ENCODE data around the gene GRK6.

Gene GRK6

GRCh38 chr5:177397875-177398390 is 28.5 kb upstream of the GRK6 start:
- no peak for TF ChIP-seq TAF1 (IDR thresholded peaks at IDR 0.05; ENCODE audit: borderline replicate concordance, insufficient read depth, low read length)
- no peak for TF ChIP-seq REST (IDR thresholded peaks at IDR 0.05; ENCODE audit: insufficient read depth in 1 of 2, low read depth in 2 of 2, low read length in 2 of 2)
- TF ChIP-seq SIN3A (IDR thresholded peaks at IDR 0.05; ENCODE audit: borderline replicate concordance, insufficient read depth, low read length): no peak
- TF ChIP-seq POLR2AphosphoS5 (IDR thresholded peaks at IDR 0.05; ENCODE audit: low read depth, low read length): no peak
- TF ChIP-seq FOXP2 (optimal IDR thresholded peaks at IDR 0.05; ENCODE audit: borderline replicate concordance, extremely low read depth, extremely low read length, insufficient read depth): no peak

GRCh38 chr5:177399997-177400868 is 26.2 kb upstream of the GRK6 start, which contains the start of gene PFN3:
Gene PFN3, minus strand, starts transcription at chr5:177400661. Its CDS starts 85 bp downstream, at chr5:177400576.
- TF ChIP-seq POLR2AphosphoS5 (IDR thresholded peaks at IDR 0.05; ENCODE audit: low read depth, low read length) (no peak), SIN3A (IDR thresholded peaks at IDR 0.05; ENCODE audit: borderline replicate concordance, insufficient read depth, low read length) (no peak), FOXP2 (optimal IDR thresholded peaks at IDR 0.05; ENCODE audit: borderline replicate concordance, extremely low read depth, extremely low read length, insufficient read depth) (no peak), TAF1 (IDR thresholded peaks at IDR 0.05; ENCODE audit: borderline replicate concordance, insufficient read depth, low read length) (no peak), REST (IDR thresholded peaks at IDR 0.05; ENCODE audit: insufficient read depth in 1 of 2, low read depth in 2 of 2, low read length in 2 of 2) (no peak)

- TF ChIP-seq POLR2AphosphoS5 (IDR thresholded peaks at IDR 0.05; ENCODE audit: low read depth, low read length) (no peak), FOXP2 (optimal IDR thresholded peaks at IDR 0.05; ENCODE audit: borderline replicate concordance, extremely low read depth, extremely low read length, insufficient read depth) (peak; percentile 26)
Measured at GRCh38 chr5:177402271-177403043, 24.0 kb upstream of the GRK6 start.

- no peak for TF ChIP-seq SIN3A (IDR thresholded peaks at IDR 0.05; ENCODE audit: borderline replicate concordance, insufficient read depth, low read length)
Measured at GRCh38 chr5:177403102-177403791, 23.2 kb upstream of the GRK6 start.

- peak; percentile 90 for TF ChIP-seq FOXP2 (optimal IDR thresholded peaks at IDR 0.05; ENCODE audit: borderline replicate concordance, extremely low read depth, extremely low read length, insufficient read depth)
- no peak for TF ChIP-seq REST (IDR thresholded peaks at IDR 0.05; ENCODE audit: insufficient read depth in 1 of 2, low read depth in 2 of 2, low read length in 2 of 2)
- TF ChIP-seq SIN3A (IDR thresholded peaks at IDR 0.05; ENCODE audit: borderline replicate concordance, insufficient read depth, low read length): no peak
- TF ChIP-seq TAF1 (IDR thresholded peaks at IDR 0.05; ENCODE audit: borderline replicate concordance, insufficient read depth, low read length): 0 out of 2 replicates have a peak, but pooled peaks have one; percentile 17
- peak; percentile 68; the same call in 1 of the 2 replicates for TF ChIP-seq POLR2AphosphoS5 (IDR thresholded peaks at IDR 0.05; ENCODE audit: low read depth, low read length)
Measured at GRCh38 chr5:177403792-177404640, 22.5 kb upstream of the GRK6 start.
